Neural progenitor cell (in vitro differentiated cells): ENCODE results near the gene NKAIN2. TPM values are rescaled to one million over a fixed set of nuclear protein-coding genes. Genes with fewer than 3 reads are reported as not detected.

Experiments
- DNase-seq: peaks from one replicate; pipeline ENCODE4 v3.0.0-alpha.2; 2016; ENCODE audit warnings: low spot score
- H2AFZ ChIP-seq: fragments of 200-600 bp; sonication (generic); replicated peaks from 2 replicates; pipeline ENCODE4 v1.6.1; 2016; ENCODE audit warnings: antibody characterized with exemption
- H3F3A ChIP-seq: fragments of 200-600 bp; sonication (generic); 2 replicates; pipeline ENCODE4 v1.6.1; 2016; ENCODE audit warnings: antibody characterized with exemption, low read depth
- H3K27ac ChIP-seq: fragments of 200-600 bp; sonication (generic); 2 replicates; pipeline ENCODE4 v1.5.1; 2016; ENCODE audit warnings: mild to moderate bottlenecking
- H3K27me3 ChIP-seq: fragments of 200-600 bp; sonication (generic); 2 replicates; pipeline ENCODE4 v1.6.1; 2016; ENCODE audit warnings: mild to moderate bottlenecking, moderate library complexity
- H3K36me3 ChIP-seq: fragments of 200-600 bp; sonication (generic); 2 replicates; pipeline ENCODE4 v1.5.1; 2016
- H3K4me1 ChIP-seq: fragments of 200-600 bp; sonication (generic); 2 replicates; pipeline ENCODE4 v1.6.1; 2016; ENCODE audit warnings: mixed run types
- H3K4me2 ChIP-seq: fragments of 200-600 bp; sonication (generic); 2 replicates; pipeline ENCODE4 v1.6.1; 2016
- H3K4me3 ChIP-seq: fragments of 200-600 bp; sonication (generic); 2 replicates; pipeline ENCODE4 v1.5.1; 2016
- H3K79me2 ChIP-seq: fragments of 200-600 bp; sonication (generic); 2 replicates; pipeline ENCODE4 v1.6.1; 2016; ENCODE audit warnings: low read depth
- H3K9ac ChIP-seq: fragments of 200-600 bp; sonication (generic); 2 replicates; pipeline ENCODE4 v1.6.1; 2016
- H3K9me3 ChIP-seq: fragments of 200-600 bp; sonication (generic); 2 replicates; pipeline ENCODE4 v1.5.1; 2016; ENCODE audit warnings: low read depth
- H4K20me1 ChIP-seq: fragments of 200-600 bp; sonication (generic); 2 replicates; pipeline ENCODE4 v1.6.1; 2016; ENCODE audit warnings: low read depth
- H3K27ac Mint-ChIP-seq: 3 replicates; pipeline ENCODE4 v1.8.0; 2021; ENCODE audit warnings: mixed read lengths
- H3K27me3 Mint-ChIP-seq: 2 replicates; pipeline ENCODE4 v1.8.0; 2022; ENCODE audit warnings: low read depth, mild to moderate bottlenecking, inconsistent platforms, moderate library complexity, mixed read lengths; ENCODE audit not compliant: insufficient read depth
- H3K36me3 Mint-ChIP-seq: 3 replicates; pipeline ENCODE4 v1.8.0; 2021; ENCODE audit warnings: mixed read lengths
- H3K4me1 Mint-ChIP-seq: 3 replicates; pipeline ENCODE4 v1.8.0; 2021; ENCODE audit warnings: mixed read lengths
- H3K4me3 Mint-ChIP-seq: 3 replicates; pipeline ENCODE4 v1.8.0; 2021; ENCODE audit warnings: mild to moderate bottlenecking, moderate library complexity, mixed read lengths
- H3K9me3 Mint-ChIP-seq: 3 replicates; pipeline ENCODE4 v1.8.0; 2020; ENCODE audit warnings: mixed read lengths
- CTCF ChIP-seq: fragments of 200-600 bp; sonication (generic); IDR thresholded peaks from 2 replicates; pipeline ENCODE4 v1.5.1; 2017; ENCODE audit warnings: antibody characterized with exemption, mild to moderate bottlenecking
- EZH2 ChIP-seq: fragments of 200-600 bp; sonication (generic); IDR thresholded peaks from 2 replicates; pipeline ENCODE4 v1.6.1; 2017; ENCODE audit warnings: antibody characterized with exemption, mild to moderate bottlenecking, moderate library complexity
- EZH2phosphoT487 ChIP-seq: fragments of 200-600 bp; sonication (generic); IDR thresholded peaks from 2 replicates; pipeline ENCODE4 v1.6.1; 2017; ENCODE audit warnings: antibody characterized with exemption
- total RNA-seq: library from RNA; depleted of rRNA; stranded (reverse); fragments of >200 nt; gene quantifications from 2 replicates; pipeline ENCODE4 v1.2.3, GENCODE V29; 2015; ENCODE audit warnings: low replicate concordance

The NKAIN2 gene
- total RNA-seq, 1 donor from 2014 or later, result 0.45 TPM

GRCh38 chr6:124064317-124065113 lies 260.9 kb downstream of the NKAIN2 start:
- Mint-ChIP-seq H3K27me3 (peaks cover 2% of the 10 kb centered on the region), H3K4me3 (no peak overlapping the region), H3K27ac (no peak overlapping the region), H3K36me3 (no peaks in the 10 kb centered on the region), H3K4me1 (no peaks in the 10 kb centered on the region), H3K9me3 (no peaks in the 10 kb centered on the region)
- no peaks in the 10 kb centered on the region for H3K4me1 ChIP-seq
- H3K27me3 ChIP-seq, result peaks cover 4% of the 10 kb centered on the region
- no peaks in the 10 kb centered on the region for H3F3A ChIP-seq
- no peaks in the 10 kb centered on the region for H3K9me3 ChIP-seq
- TF ChIP-seq EZH2phosphoT487 (no peak), EZH2 (no peak), CTCF (no peak)
- H3K4me2 ChIP-seq, result no peak overlapping the region
- DNase-seq, result no peak
- H2AFZ ChIP-seq, result no peak overlapping the region
- no peaks in the 10 kb centered on the region for H3K79me2 ChIP-seq
- no peaks in the 10 kb centered on the region for H3K36me3 ChIP-seq
- no peak overlapping the region for H3K9ac ChIP-seq
- no peak overlapping the region for H3K27ac ChIP-seq
- no peak overlapping the region for H3K4me3 ChIP-seq
- no peaks in the 10 kb centered on the region for H4K20me1 ChIP-seq

DNA sequence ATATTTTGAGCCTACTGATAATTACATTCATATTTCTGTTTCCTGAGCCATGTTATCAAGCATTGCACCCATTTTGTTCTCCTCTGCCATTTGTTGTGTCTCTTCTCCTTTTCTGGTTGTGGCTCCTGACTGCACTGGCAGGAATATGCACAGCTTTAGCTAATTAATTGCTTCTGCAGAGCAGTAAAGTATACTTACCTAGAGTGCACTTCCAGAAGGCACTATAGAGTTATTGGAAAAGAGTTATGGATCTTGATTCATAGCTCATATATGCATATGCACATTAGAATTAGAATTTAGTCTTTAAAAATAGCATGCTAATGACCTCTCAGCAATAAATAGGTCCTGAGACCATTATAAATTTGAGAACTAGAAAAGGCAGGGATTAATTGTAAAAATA lies 262.6 kb downstream of the NKAIN2 start:
- no peak for DNase-seq
- Mint-ChIP-seq H3K9me3 (no peaks in the 10 kb centered on the region), H3K27me3 (no peaks in the 10 kb centered on the region), H3K36me3 (no peaks in the 10 kb centered on the region), H3K4me3 (no peak overlapping the region), H3K4me1 (no peaks in the 10 kb centered on the region), H3K27ac (no peak overlapping the region)
- no peaks in the 10 kb centered on the region for H3K79me2 ChIP-seq
- H2AFZ ChIP-seq, result no peak overlapping the region
- no peaks in the 10 kb centered on the region for H3K27me3 ChIP-seq
- no peak overlapping the region for H3K4me3 ChIP-seq
- H3K27ac ChIP-seq, result no peak overlapping the region
- no peaks in the 10 kb centered on the region for H4K20me1 ChIP-seq
- no peaks in the 10 kb centered on the region for H3K36me3 ChIP-seq
- H3K4me2 ChIP-seq, result no peak overlapping the region
- H3K4me1 ChIP-seq, result no peaks in the 10 kb centered on the region
- H3K9me3 ChIP-seq, result no peaks in the 10 kb centered on the region
- no peak overlapping the region for H3K9ac ChIP-seq
- H3F3A ChIP-seq, result no peaks in the 10 kb centered on the region
- TF ChIP-seq EZH2phosphoT487, result no peak
- TF ChIP-seq EZH2, result no peak
- no peak for TF ChIP-seq CTCF

DNA sequence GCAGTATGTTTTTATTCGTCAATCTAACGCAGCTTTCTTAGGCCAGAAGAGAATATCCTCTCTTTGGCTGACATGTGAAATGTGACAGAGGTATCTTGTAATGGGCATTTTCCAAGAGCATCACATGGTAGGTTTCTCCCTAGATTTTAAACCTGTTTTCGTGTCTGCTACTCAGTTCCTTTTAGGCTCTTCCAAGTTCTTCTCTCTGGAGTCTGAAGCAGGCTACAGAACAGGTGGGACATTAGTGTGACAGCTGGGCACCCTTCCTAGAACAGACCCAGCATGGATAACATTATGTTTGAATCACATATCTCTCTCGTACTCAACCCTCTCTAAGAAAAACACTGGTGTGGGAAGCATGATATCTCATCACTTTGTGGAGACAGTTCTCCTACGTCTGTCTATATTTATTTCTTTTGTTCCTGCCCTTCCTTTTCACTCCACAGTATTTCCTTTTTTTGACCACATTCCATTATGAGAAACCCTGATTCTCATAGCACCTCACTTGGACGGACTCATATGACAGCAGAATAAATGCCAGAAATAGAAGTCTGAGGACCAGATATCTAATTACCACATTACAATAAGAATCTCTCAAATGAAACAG lies 263.4 kb downstream of the NKAIN2 start:
- TF ChIP-seq EZH2, result no peak
- no peak for TF ChIP-seq EZH2phosphoT487
- TF ChIP-seq CTCF, result no peak
- H3K27ac ChIP-seq, result no peak overlapping the region
- no peaks in the 10 kb centered on the region for H3F3A ChIP-seq
- H3K27me3 ChIP-seq, result no peaks in the 10 kb centered on the region
- Mint-ChIP-seq H3K9me3 (peaks cover 5% of the 10 kb centered on the region), H3K4me3 (no peak overlapping the region), H3K4me1 (no peaks in the 10 kb centered on the region), H3K36me3 (no peaks in the 10 kb centered on the region), H3K27me3 (no peaks in the 10 kb centered on the region), H3K27ac (no peak overlapping the region)
- no peaks in the 10 kb centered on the region for H3K9me3 ChIP-seq
- DNase-seq, result no peak
- H4K20me1 ChIP-seq, result no peaks in the 10 kb centered on the region
- H3K9ac ChIP-seq, result no peak overlapping the region
- no peak overlapping the region for H2AFZ ChIP-seq
- H3K4me2 ChIP-seq, result no peak overlapping the region
- no peak overlapping the region for H3K4me3 ChIP-seq
- H3K4me1 ChIP-seq, result no peaks in the 10 kb centered on the region
- no peaks in the 10 kb centered on the region for H3K79me2 ChIP-seq
- no peaks in the 10 kb centered on the region for H3K36me3 ChIP-seq
